Endothelial cell of coronary artery (primary cell): ENCODE results near the gene IRF9. TPM values are rescaled to one million over a fixed set of nuclear protein-coding genes. Genes with fewer than 3 reads are reported as not detected.

Experiments used
- total RNA-seq: library from RNA; depleted of rRNA; stranded (reverse); fragments of >200 nt; gene quantifications from 2 replicates; pipeline ENCODE4 v1.2.3, GENCODE V29; 2014

Gene IRF9
- total RNA-seq = 39.4 and 47.7 TPM in 2 replicates

DNA sequence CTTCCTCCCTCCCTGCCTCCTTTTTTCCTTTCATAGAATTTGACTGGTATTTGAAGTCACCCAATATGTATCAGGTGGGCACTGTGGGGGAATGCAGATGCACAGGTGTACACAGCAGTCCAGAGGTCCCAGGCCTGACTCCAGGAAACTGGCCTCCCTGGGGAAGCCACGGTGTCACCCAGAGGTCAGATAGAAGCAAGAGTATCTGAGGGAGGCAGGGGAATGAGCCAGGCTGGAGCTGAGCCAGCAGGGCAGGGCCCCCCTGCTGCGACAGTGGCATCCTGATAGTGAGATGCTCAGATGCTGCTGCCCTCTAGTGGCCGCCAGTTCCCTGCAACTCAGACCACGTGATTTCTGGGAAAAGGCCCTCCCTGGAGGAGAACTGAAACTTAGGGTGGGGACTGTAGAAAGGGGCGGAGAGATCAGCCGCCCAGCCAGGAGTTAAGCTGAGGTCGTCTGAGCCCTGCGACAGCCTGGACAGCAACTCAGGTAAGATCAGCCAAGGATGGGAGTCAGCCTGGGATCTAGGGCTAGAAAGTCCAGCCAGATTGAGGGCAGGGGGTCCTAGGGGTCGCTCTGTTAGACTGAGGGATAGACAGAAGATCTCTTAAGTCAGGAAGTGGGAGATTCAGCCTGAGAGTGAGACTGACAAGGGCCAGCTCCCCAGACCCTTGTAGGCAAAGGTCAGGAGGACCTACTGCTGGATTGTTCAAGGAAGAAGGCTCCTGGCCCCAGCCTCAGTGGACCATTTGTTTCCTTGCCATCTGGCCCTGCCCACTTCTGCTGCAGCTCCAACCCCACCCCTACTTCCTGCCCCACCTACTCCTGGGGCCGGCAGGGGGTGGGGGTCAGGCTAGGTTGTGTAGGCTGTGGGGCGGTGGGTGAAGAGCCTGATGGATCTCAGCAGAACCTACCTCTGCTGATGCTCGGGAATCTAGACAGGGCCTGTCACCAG lies at the start of gene IRF9:
Gene IRF9 (plus strand): TSS at position 416 of the 955 bp plus-strand sequence. CDS start 880 bp downstream, outside the sequence.

DNA sequence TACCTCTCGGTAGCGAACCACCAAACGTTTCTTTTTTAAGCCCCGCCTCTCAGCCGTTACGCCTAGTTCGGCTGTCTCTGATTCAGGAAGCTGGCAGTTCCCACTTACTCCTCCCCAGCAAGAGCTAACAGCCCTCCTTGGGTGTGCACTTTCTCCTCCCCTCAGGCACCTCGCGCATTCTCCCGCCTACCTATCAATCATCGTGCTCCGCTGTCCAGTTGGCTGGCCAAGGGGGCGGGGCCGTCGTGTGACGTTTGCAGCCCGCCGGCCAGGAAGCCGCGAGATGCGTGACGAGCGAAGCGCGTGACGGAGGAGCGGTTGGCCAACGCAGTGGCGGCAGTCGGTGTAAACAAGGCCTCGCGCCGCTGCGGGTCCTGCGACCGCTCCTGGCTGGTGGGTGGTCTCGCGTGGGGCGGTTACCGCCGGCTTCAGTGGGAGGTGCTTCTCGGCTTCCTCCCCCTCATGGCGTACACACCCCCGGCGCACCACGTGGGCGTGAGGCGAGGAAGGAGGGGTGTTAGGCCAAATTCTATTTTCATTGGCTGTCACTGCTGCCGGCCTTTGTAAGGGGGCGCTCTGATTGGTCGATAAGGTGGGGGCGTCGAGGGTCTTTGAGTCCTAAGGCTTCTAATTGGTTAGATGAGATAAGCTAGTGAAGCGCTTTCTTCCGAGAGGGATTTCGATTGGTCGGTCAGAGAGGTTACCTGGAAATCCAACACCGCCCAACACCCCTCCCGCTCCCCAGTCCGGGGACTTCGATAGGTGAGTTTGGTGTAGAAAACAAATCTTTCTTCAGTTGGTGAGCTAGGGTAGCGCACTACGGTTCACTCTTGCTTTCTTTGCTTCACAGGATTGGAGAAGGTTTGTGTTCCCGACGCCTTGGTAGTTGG lies 46.3 kb upstream of the IRF9 start, which contains the start of the genes DCAF11 and NRL:
Gene DCAF11 (plus strand): TSS at position 246 of the 890 bp plus-strand sequence. CDS start 818 bp downstream, outside the sequence.
Gene NRL (minus strand): TSS at position 418 of the 890 bp plus-strand sequence. CDS start 32,101 bp downstream, outside the sequence.

GRCh38 chr14:24130380-24130716 lies 30.7 kb upstream of the IRF9 start, which contains the start of gene FITM1:
Gene FITM1, plus strand, starts transcription at chr14:24130659. Its CDS starts 905 bp downstream, at chr14:24131564.

DNA sequence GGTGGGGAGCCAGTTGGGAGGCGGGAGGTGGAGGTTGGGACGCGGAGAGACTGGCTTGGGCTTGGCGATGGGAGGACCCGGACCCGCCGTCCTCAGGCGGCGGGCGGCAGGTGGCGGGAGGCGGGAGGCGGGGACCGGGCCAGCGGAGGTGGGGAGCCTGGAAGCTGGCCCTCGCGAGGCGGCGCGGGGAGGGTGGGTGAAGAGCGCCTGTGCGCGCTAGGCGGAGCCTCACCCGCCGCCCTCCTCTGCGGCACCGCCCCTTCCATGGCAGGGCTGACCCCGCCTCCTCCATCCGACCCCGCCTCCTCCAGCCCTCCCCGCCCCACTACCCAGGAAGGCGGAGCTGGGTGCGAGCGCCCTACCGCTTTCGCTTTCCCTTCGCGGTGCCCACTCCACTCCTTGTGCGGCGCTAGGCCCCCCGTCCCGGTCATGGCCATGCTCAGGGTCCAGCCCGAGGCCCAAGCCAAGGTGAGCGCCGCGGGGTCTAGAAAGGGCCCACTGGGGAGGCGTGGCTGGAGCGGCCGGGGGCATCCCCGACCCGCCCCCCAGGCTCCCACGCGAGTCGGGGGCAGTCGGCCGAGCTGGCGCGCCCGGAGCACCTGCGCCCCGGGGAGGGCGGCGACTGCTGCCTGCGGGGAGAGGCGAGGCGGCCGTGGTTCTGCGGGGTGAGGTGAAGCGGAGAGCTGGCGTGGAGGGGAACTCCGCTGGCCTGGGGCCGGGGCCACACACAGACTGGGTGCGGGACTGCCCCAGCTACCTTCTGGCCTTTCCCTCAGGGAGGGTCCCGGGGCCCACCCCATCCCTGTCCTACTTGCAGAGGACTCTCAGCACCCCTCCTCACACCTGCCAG lies 25.0 kb upstream of the IRF9 start, which contains the start of gene PSME1:
Gene PSME1 (plus strand): TSS at position 361 of the 850 bp plus-strand sequence. CDS start 69 bp downstream, at position 430.

DNA sequence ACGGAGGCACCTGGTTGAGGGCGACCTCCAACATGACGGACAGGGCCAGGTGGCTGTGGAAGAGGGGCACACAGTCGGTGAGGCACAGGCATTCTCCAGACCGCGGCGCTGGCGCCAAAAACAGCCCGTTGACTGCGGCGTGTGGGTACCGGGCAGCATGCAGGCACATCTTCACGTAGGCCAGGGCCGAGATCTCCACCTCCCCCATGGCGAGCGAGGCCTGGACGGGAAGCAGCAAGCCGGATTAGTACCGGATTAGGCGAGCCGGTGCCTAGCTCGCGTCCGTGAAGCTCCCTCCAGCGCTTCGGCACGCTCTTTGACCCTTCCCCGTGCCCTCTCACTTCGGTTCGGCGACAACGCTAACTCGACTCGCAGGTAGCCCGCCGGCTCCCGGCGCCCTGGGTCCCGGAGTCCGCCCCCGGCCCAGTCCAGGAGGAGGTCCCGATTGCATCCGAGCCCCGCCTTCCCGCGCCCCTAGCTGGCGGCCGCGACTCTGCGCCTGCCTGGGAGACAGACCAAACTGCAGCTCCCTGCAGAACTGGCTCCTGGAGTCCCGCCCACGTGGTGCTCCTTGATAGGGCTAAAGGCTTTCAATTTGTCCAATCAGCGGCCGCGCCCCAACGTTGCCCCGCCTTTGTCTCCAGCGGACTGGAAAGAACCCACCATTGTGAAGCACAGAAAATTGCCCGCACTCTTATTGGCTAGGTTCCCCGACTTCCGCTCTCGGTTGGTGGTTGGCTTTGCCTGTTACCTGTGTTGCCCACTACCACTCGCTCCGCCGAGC lies 19.8 kb upstream of the IRF9 start, which contains the start of gene EMC9:
Gene EMC9 (minus strand): TSS at position 495 of the 784 bp plus-strand sequence. CDS start 287 bp downstream, at position 208.

GRCh38 chr14:24146453-24146977 lies 14.6 kb upstream of the IRF9 start, which contains the start of gene PSME2:
Gene PSME2, minus strand, starts transcription at chr14:24146610. Its CDS starts 29 bp downstream, at chr14:24146581.

DNA sequence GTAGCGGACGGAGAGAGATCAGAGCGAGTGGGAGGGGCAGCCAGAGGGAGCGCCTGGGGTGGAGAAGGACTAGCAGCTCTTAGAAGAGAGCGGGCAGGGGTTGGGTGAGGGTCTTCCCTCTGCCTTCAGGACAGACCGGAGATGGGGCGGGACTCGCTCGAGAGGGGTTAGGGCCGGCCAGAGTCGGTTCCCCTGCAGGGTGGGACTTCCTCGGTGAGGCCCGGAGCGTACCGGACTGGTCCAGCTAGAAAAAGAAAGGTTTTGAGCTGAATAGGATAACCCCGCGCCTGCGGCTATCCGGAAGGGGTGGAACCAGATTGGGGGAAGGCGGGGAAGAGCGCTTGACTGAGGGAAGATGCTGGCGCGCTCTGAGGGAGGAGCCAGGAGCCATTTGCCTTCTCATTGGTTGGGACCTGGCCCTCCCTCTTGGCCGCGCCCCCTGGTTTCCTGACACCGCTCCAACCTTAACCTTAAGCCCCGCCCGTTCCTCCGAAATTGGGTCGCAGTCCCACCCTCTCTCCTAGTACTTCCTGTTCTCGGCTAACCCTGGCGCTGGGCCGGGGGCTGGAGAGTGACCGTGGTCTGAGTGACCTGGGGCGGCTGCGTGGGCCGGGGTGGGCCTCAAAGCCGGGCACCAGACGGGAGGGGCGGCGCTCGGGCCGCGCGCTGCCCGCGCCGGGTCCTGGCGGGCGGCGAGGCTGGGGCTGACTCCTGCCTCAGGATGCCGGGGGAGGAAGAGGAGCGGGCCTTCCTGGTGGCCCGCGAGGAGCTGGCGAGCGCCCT lies 13.9 kb upstream of the IRF9 start, which contains the start of gene RNF31:
Gene RNF31 (plus strand): TSS at position 521 of the 783 bp plus-strand sequence. CDS start 201 bp downstream, at position 722.

GRCh38 chr14:24171422-24172260 lies 10.6 kb downstream of the IRF9 start, which contains the start of gene REC8:
Gene REC8, plus strand, starts transcription at chr14:24172080. Its CDS starts 473 bp downstream, at chr14:24172553.

DNA sequence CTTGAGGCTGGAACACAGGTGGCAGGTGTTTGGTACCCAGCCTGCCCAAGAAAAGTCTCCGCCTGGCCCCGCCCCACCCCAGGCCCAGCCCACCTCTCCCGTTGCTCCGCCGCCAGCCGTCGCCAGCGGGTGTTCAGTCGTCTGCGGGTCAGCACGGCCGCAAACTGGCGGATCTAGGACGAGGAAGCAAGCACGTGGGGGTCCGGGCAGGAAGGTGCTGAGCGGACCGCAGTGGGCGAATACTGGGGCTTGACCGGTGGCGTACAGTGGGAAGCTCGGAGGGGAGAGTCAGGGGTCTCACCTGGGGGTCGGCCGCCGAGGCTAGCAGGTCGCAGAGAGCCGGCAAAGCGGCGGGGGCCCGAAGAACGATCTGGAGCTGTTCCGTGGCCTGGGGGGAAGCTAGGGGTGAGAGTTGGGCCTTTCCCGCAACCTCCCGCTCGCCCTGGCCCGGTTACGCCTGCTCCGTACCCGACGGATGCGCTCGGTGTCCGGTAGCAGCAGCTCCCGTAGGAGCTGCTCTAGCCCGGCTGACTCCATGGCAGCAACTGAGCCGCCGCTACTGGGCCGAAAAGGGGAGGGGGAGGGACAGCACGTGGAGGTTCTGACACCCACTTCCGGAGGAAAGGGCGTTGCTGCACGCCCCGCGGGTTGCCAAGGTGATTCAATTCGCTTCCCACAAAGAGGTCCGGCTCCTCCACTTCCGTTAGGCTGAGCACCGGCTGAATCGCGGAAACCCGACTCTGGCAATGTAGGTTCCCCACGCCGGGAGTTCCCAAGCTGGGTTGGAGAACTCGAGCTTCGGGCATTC lies 27.4 kb downstream of the IRF9 start, which contains the start of gene IPO4:
Gene IPO4 (minus strand): TSS at position 566 of the 808 bp plus-strand sequence. CDS start 29 bp downstream, at position 537.

DNA sequence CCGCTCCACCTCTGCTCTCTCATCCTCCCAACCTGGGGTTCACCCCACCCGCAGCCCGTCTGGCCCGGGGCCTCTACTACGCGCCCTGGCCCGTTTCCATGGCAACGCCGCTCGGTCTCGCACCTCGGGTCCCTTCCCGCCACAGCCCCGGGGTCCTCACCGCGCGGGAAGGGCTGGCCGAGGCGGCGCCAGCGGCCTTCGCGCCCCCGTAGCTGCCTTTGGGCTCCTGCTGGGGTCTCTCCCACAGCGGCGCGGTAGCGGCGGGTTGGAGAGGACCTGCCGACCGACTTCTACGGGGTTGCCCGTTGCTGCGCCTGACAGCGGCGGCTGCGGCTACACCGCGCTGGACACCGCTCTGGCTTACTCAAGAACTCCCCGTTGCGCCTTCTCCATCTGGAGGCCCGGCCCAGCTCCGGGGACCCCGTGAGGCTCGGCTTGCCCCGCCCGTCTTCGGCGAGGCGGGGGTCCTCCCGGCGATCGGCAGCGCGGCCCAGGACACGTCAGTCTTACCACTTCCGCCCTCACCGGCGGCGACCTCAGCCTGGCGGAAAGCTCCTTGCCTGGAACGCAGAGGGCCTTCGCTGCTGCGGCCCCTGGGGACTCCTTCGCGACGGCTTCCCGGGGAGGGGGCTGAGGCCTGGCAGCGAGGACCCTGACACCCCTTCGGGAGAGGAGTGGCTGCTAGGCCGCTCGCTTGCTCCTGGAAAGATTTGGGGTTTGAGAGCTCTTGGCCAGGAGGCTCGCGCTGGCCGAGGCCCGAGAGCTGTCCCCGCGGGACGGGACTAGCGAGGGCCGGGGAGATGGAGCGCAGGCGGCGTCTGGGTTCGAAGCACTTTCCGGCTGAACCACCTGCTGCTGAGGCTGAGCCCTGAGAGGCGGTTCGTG lies 34.4 kb downstream of the IRF9 start, which contains the start of gene TM9SF1:
Gene TM9SF1 (minus strand): TSS at position 256 of the 885 bp plus-strand sequence. CDS start 422 bp downstream, outside the sequence.

DNA sequence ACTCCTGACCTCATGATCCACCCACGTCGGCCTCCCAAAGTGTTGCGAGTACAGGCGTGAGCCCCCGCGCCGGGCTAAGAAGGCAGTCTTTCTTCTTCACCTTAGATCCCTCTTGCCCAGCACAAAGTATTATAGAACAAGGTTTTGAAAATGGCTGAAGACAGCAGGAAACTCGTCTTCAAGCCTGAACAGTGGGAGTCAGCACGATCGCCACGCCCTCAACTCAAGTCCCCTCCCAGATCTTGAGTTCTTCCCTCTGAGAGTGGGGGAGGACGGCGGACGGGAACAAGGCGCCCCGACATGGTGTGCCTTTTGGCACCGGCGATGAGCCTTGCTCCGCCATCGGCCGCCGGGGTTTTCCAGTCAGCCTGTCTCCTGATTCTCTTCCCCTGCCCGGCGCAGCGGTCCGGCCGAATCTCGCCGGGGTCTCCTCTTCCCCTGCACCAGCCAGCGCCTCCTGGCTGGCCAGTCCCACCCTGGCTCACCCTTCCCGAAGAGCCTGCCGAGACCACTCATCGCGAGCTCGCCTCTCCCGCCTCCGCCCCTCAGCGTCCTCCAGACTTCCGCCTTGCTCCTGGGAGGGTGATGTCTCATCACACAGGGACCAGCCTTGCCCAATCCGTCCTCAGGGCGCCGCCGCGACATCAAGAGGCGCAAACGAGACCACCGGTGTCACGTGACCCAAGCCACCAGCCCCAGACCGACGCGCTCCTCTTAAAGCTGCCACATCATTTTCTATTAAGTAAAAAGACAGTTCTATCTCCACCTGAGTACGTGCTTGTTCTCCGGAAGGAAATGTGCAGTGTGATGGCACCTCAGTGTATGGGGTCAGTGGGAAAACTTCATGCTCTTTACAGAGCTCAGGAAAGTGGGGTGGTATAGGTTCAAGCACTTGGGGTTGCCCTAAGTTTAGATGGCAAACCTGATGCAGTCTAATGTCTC lies 52.1 kb downstream of the IRF9 start, which contains the start of gene CHMP4A:
Gene CHMP4A (minus strand): TSS at position 565 of the 942 bp plus-strand sequence. CDS start 49 bp downstream, at position 516.

GRCh38 chr14:24215495-24216344 lies 54.7 kb downstream of the IRF9 start, which contains the start of gene MDP1:
Gene MDP1, minus strand, starts transcription at chr14:24216066. Its CDS starts 111 bp downstream, at chr14:24215955.

